Colonic mucosa (tissue), 4 donors: Measurements from ENCODE around the gene PLCB4. TPM values are rescaled to one million over a fixed set of nuclear protein-coding genes. Genes with fewer than 3 reads are reported as not detected.

Source experiments
- DNase-seq: peaks from one replicate; pipeline ENCODE4 v3.0.0-alpha.2; 2020
- H3K27ac ChIP-seq: fragments of 200-600 bp; one replicate; pipeline ENCODE4 v1.8.0; 2021
- H3K27me3 ChIP-seq: fragments of 200-600 bp; one replicate; pipeline ENCODE4 v1.8.0; 2021
- H3K36me3 ChIP-seq: fragments of 200-600 bp; one replicate; pipeline ENCODE4 v1.8.0; 2021
- H3K4me1 ChIP-seq: fragments of 200-600 bp; one replicate; pipeline ENCODE4 v1.8.0; 2021; ENCODE audit warnings: mild to moderate bottlenecking
- H3K4me3 ChIP-seq: fragments of 200-600 bp; one replicate; pipeline ENCODE4 v1.8.0; 2021
- H3K9ac ChIP-seq, 2 donors: one replicate each; pipeline ENCODE4 v1.7.0; 2013; ENCODE audit warnings: control low read depth in 2 of 2, low read depth in 2 of 2, low read length in 2 of 2
- H3K9me3 ChIP-seq: fragments of 200-600 bp; one replicate; pipeline ENCODE4 v1.8.0; 2021
- CTCF ChIP-seq: fragments of 200-600 bp; IDR thresholded peaks from one replicate; pipeline ENCODE4 v1.8.0; 2022; ENCODE audit warnings: antibody characterized with exemption, mild to moderate bottlenecking
- intact Hi-C: fragments of 100-400 bp; cut with DNase I; formaldehyde crosslinking; loops from one replicate; pipeline ENCODE4 v1.14.1; 2022
- total RNA-seq, 2 donors: library from RNA; stranded (reverse); fragmentation: NEBNext Ultra II Directional in 1 of 2; extraction: Animal tissue kit (Norgen Biotek cat#: 25700) in 1 of 2; gene quantifications; one replicate each; pipeline ENCODE4 v1.2.1, GENCODE V29; 2021
- donor health status: healthy.
- donor health status: DM: no; HTN: no; CAD: no.
- donor health status: DM: no; HTN: no; CAD: no.

The PLCB4 gene
- total RNA-seq, 2 donors from 2014 or later, result 39.4 to 39.5 TPM

- TF ChIP-seq CTCF, result no peak
- intact Hi-C loops, result no loop called here
- H3K9ac ChIP-seq, result no peak overlapping the region
Measured at GRCh38 chr20:9196110-9196509, 127.2 kb downstream of the PLCB4 start.

GRCh38 chr20:9198460-9198859 is 129.6 kb downstream of the PLCB4 start:
- Histone ChIP-seq H3K9me3 (no peaks in the 10 kb centered on the region), H3K27ac (no peak overlapping the region), H3K27me3 (no peaks in the 10 kb centered on the region), H3K9ac (no peak overlapping the region), H3K4me3 (no peak overlapping the region), H3K4me1 (no peaks in the 10 kb centered on the region), H3K36me3 (no peaks in the 10 kb centered on the region)
- no peak for TF ChIP-seq CTCF
- intact Hi-C loops, result no loop called here
- no peak for DNase-seq

More at GRCh38 chr20:9196110-9196509, 127.2 kb downstream of the PLCB4 start:
- Histone ChIP-seq H3K27me3 (no peaks in the 10 kb centered on the region), H3K9me3 (no peaks in the 10 kb centered on the region), H3K36me3 (no peaks in the 10 kb centered on the region), H3K4me1 (no peaks in the 10 kb centered on the region), H3K4me3 (no peak overlapping the region), H3K27ac (no peak overlapping the region)
- no peak for DNase-seq

DNA sequence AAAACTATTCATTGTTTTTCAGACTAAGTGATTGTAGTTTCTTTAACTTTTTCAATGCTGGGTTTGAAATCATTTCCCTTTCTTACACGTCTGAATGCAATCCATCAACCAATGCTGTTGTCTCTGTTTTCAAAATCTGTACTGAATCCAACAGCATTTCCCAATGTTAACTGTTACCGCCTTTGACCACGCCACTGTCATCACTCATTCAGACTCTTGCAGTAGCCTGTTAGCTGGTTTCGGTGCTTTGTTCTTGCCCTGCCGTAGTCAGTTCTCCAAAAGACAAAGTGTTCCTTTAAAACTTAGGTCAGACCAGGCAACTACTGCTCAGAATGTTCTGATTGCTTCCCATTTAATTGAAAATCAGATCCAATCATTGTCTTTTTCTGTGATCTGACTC is 131.3 kb downstream of the PLCB4 start:
- Histone ChIP-seq H3K9ac (no peak overlapping the region), H3K4me3 (no peak overlapping the region), H3K27me3 (no peaks in the 10 kb centered on the region), H3K27ac (no peak overlapping the region), H3K36me3 (no peaks in the 10 kb centered on the region), H3K4me1 (no peaks in the 10 kb centered on the region), H3K9me3 (no peaks in the 10 kb centered on the region)
- intact Hi-C loops, result no loop called here
- no peak for TF ChIP-seq CTCF
- no peak for DNase-seq

DNA sequence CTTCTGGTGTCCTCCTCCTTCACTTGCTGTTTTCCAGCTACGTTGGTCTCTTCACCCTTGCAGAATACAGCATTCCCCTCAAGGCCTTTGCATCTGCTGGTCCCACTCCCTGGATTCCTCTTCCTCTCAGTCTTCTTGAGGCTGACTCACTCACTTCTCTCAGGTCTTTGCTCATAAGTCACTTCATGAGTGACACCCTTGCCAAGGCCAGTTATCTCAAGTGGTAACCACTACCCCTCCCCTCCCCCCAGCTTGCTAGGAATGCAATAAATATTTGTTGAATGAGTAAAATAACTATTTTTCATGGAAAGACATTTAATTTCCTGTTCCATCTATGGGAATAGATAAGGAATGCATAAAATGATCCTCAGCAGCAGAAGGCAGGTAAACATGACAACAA is 131.7 kb downstream of the PLCB4 start:
- Histone ChIP-seq H3K9me3 (no peaks in the 10 kb centered on the region), H3K4me1 (no peaks in the 10 kb centered on the region), H3K9ac (no peak overlapping the region), H3K36me3 (no peaks in the 10 kb centered on the region), H3K27ac (no peak overlapping the region), H3K27me3 (no peaks in the 10 kb centered on the region), H3K4me3 (no peak overlapping the region)
- no peak for DNase-seq
- TF ChIP-seq CTCF, result no peak
- intact Hi-C loops, result no loop called here

GRCh38 chr20:9202420-9203080 is 133.7 kb downstream of the PLCB4 start:
- no peak for TF ChIP-seq CTCF
- intact Hi-C loops, result no loop called here
- no peak for DNase-seq

More at GRCh38 chr20:9202420-9203080, 133.7 kb downstream of the PLCB4 start:
- no peak overlapping the region for H3K27ac ChIP-seq
- no peaks in the 10 kb centered on the region for H3K36me3 ChIP-seq
- no peaks in the 10 kb centered on the region for H3K27me3 ChIP-seq
- no peak overlapping the region for H3K9ac ChIP-seq
- no peaks in the 10 kb centered on the region for H3K4me1 ChIP-seq
- H3K4me3 ChIP-seq, result no peak overlapping the region
- H3K9me3 ChIP-seq, result no peaks in the 10 kb centered on the region
